Measurements from ENCODE around the gene VWA5B1. TPM values are rescaled to one million over a fixed set of nuclear protein-coding genes. Genes with fewer than 3 reads are reported as not detected.
"Not testable (repeated sequence)": the region's sequence is repeated elsewhere in the genome, so short reads cannot be mapped to it uniquely, and the experiment has no call there.

Gene VWA5B1
- total RNA-seq, 6 experiments from 2014 or later, result not detected

DNA sequence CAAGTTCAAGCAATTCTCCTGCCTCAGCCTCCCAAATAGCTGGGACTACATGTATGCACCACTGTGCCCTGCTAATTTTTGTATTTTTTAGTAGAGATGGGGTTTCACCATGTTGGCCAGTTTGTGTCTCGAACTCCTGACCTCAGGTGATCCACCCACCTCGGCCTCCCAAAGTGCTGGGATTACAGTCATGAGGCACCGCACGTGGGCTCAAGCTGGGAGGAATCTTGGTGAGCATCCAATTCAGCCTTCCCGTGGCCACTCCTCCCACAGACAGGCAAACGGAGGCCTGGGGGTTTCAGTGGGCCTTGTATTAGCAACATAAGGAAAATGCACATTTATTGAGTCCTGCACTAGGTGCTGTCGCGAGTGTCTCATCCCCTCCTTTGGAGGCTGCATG, 24.5 kb upstream of the VWA5B1 start:
- H3K9me3 Mint-ChIP-seq, result no peaks in the 10 kb centered on the region
- no peak overlapping the region for H3K27ac Mint-ChIP-seq
- no peaks in the 10 kb centered on the region for H3K36me3 Mint-ChIP-seq (ENCODE audit: low read depth)
- DNase-seq, result no peak
- H3K27me3 Mint-ChIP-seq (ENCODE audit: insufficient read depth), result peaks cover 35% of the 10 kb centered on the region
- H3K4me1 Mint-ChIP-seq (ENCODE audit: low read depth), result no peaks in the 10 kb centered on the region
- TF ChIP-seq CTCF (IDR thresholded peaks at IDR 0.05), result no peak
- H3K4me3 Mint-ChIP-seq, result no peak overlapping the region

- no peaks in the 10 kb centered on the region for H3K9me3 Mint-ChIP-seq
- H3K36me3 Mint-ChIP-seq (ENCODE audit: low read depth), result no peaks in the 10 kb centered on the region
- no peak for TF ChIP-seq CTCF (IDR thresholded peaks at IDR 0.05)
- H3K27me3 Mint-ChIP-seq (ENCODE audit: insufficient read depth), result peaks cover 31% of the 10 kb centered on the region
- H3K4me1 Mint-ChIP-seq (ENCODE audit: low read depth), result no peaks in the 10 kb centered on the region
- DNase-seq, result no peak
- no peak overlapping the region for H3K27ac Mint-ChIP-seq
- no peak overlapping the region for H3K4me3 Mint-ChIP-seq
These were observed 24.0 kb upstream of the VWA5B1 start for GRCh38 chr1:20266642-20267041.

DNA sequence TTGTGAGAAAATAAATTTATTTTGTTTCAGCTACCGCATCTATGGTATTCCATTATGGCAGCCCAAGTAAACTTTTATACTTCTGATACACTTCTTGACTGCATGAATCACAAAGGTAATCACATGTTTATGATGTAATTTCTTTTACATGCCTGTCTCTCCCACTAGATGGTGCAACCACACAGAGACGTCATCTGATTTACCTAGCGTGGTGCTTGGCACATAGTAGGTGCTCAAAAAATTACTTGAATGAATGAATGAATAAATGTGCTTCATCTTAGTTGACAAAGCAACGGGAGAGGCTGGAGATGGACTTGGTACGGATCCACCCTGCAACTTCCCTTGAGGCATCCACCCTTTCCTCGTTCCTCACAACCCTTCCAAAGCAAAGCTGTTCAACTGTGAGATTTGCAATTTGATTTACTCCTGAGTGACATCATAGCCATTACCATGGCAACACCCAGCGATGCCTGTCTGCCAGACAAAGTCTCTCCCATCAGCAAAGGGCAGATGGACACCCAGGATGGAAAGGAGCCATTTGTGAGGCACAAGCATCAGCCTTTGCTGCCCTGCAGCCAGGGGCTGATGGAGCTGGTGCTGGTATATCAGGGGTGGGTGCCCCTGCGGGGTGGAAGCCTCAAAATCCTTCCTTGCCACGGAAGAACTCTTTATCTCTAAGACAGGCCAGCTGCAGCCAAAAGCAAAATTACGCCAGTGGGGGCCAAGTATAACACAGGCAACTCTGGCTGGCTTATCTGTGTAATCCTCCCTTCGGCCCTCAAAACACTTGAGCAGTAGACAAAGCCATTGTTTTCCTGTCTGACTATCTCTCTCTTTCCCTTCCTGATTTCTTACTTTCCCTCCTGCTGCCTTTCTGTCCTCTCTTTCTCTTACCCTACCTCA, 18.9 kb upstream of the VWA5B1 start:
- Mint-ChIP-seq H3K4me1 (ENCODE audit: low read depth) (no peaks in the 10 kb centered on the region), H3K4me3 (no peak overlapping the region), H3K36me3 (ENCODE audit: low read depth) (no peaks in the 10 kb centered on the region), H3K27ac (no peak overlapping the region), H3K9me3 (no peaks in the 10 kb centered on the region), H3K27me3 (ENCODE audit: insufficient read depth) (peaks cover 30% of the 10 kb centered on the region)
- DNase-seq, result no peak
- peak; percentile 22; the same call in 1 of the 2 replicates for TF ChIP-seq CTCF (IDR thresholded peaks at IDR 0.05)

- not testable (repeated sequence) for DNase-seq; H3K36me3 Mint-ChIP-seq (ENCODE audit: low read depth); H3K27ac Mint-ChIP-seq; H3K9me3 Mint-ChIP-seq; H3K4me3 Mint-ChIP-seq; H3K4me1 Mint-ChIP-seq (ENCODE audit: low read depth)
- H3K27me3 Mint-ChIP-seq (ENCODE audit: insufficient read depth), result peaks cover 33% of the 10 kb centered on the region
These were observed 17.0 kb upstream of the VWA5B1 start for GRCh38 chr1:20273716-20274115.

DNA sequence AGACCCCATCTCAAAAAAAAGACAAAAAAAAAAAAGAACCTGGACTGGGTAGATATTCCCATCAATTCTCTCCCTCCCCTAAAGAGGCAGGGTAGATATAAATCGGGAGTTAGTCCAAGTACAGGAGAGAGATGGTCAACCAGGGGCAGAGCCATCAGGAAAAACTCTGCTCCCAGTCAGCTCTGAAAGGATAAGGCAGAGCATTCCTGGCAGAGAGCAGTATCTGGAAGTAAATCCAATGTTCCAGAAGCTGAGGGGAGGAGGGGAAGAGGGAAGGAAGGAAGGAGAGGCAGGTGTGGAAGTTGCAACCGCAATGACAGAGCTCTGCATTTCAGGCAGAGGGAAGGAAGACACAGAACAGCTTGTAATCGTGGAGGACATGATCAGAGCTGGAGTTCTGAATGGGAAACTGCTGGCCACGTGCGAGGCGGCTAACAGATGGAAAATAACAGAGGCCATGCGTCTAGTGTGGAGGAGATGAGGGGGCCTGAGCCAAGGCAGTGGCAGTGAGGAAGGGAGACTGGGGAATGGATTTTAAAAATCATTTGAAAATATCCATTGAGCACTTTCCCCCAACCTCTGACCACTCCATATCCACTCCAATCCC, 15.3 kb upstream of the VWA5B1 start:
- Mint-ChIP-seq H3K4me1 (ENCODE audit: low read depth) (peaks cover 12% of the 10 kb centered on the region), H3K27ac (no peak overlapping the region), H3K27me3 (ENCODE audit: insufficient read depth) (peaks cover 25% of the 10 kb centered on the region), H3K9me3 (no peaks in the 10 kb centered on the region), H3K4me3 (no peak overlapping the region), H3K36me3 (ENCODE audit: low read depth) (no peaks in the 10 kb centered on the region)
- no peak for TF ChIP-seq CTCF (IDR thresholded peaks at IDR 0.05)
- DNase-seq, result no peak
